Left lung (tissue), 10 donors: ENCODE results near the gene SDF2L1. TPM values are rescaled to one million over a fixed set of nuclear protein-coding genes. Genes with fewer than 3 reads are reported as not detected.

ENCODE experiments used
- ATAC-seq: fragments of 200-7000 bp; cut with Tn5 transposase; one replicate; pipeline ENCODE4 v1.9.1; 2020; ENCODE audit warnings: moderate library complexity
- DNase-seq, 4 donors: peaks; one replicate each; pipeline ENCODE4 v3.0.0-alpha.2; 2013 to 2020
- H3K27ac ChIP-seq, 2 donors: fragments of 200-600 bp; sonication (generic) in 1 of 2; one replicate each; pipeline versions ENCODE4 v1.5.0 to v1.8.0; 2020 to 2021
- H3K27me3 ChIP-seq, 2 donors: fragments of 200-600 bp; sonication (generic) in 1 of 2; one replicate each; pipeline versions ENCODE4 v1.5.0 to v1.8.0; 2020 to 2021
- H3K36me3 ChIP-seq, 2 donors: fragments of 200-600 bp; sonication (generic) in 1 of 2; one replicate each; pipeline versions ENCODE4 v1.5.0 to v1.8.0; 2020 to 2021
- H3K4me1 ChIP-seq, 2 donors: fragments of 200-600 bp; one replicate each; pipeline ENCODE4 v1.8.0; 2021
- H3K4me3 ChIP-seq, 2 donors: fragments of 200-600 bp; sonication (generic) in 1 of 2; one replicate each; pipeline versions ENCODE4 v1.5.0 to v1.8.0; 2020 to 2021; ENCODE audit warnings: mild to moderate bottlenecking in 1 of 2
- H3K9me3 ChIP-seq, 2 donors: fragments of 200-600 bp; sonication (generic) in 1 of 2; one replicate each; pipeline versions ENCODE4 v1.5.0 to v1.8.0; 2020 to 2021
- intact Hi-C, 2 donors: fragments of 100-400 bp; cut with DNase I; formaldehyde crosslinking; loops; one replicate each; pipeline versions ENCODE4 v1.11.2 to v1.14.2; 2022
- polyA plus RNA-seq, 6 donors: library from polyadenylated mRNA; unstranded; fragments of 120-200 nt; gene quantifications; one replicate each; pipeline ENCODE4 v1.2.1, GENCODE V29; 2013; ENCODE audit not compliant: insufficient read length in 6 of 6
- total RNA-seq, 2 donors: library from RNA; stranded (reverse); fragmentation: NEBNext Ultra II Directional; extraction: Animal tissue kit (Norgen Biotek cat#: 25700); gene quantifications; one replicate each; pipeline ENCODE4 v1.2.1, GENCODE V29; 2021
- TF ChIP-seq, protein P1 (sequence below), 2 donors: fragments of 200-600 bp; sonication (generic) in 1 of 2; IDR thresholded peaks; one replicate each; pipeline versions ENCODE4 v1.5.0 to v1.8.0; 2021; ENCODE audit warnings: antibody characterized with exemption in 2 of 2
- donor health status: DM: no; HTN: yes; CAD: no.
- donor health status: DM: no; HTN: no; CAD: no.

Gene SDF2L1
- total and polyA plus RNA-seq, 8 donors: 11.9 to 82.1 (median 16.7) TPM

DNA sequence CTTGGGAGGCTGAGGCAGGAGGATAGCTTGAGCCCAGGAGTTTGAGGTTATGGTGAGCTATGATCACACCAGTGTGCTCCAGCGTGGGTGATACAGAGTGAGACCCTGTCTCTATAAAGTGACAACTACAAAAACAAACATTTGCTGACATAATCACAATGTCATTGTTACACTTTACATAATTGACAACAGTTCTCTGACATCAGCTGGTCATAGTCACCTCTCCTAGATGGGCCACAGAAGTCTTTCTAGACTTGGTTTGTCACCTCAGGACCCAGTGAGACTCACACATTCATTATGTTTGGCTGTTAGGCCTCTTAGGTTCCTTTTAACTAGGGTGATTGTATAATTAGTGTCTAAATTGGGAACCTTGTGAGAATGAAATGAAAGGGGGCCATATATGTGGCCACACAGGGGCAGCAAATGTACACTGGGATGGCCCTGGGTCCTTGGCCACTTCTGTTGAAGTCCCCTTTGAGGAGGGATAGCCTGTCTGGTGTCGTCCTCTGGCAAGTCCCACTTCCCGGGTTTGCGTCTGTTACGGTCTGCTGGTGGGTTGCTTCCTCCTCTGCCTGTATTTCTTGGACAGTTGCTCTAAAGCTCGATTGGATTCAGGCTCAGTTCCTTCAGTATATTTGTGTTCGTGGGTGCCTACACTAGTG is 17.9 kb downstream of the SDF2L1 start:
- no peaks in the 10 kb centered on the region for H3K36me3 ChIP-seq
- peaks cover 0 to 4% of the 10 kb centered on the region in 2 donors for H3K27me3 ChIP-seq
- ATAC-seq (no peak), DNase-seq (no peak)
- no peaks in the 10 kb centered on the region for H3K9me3 ChIP-seq
- no peak overlapping the region for H3K4me3 ChIP-seq
- TF ChIP-seq, protein P1, sequence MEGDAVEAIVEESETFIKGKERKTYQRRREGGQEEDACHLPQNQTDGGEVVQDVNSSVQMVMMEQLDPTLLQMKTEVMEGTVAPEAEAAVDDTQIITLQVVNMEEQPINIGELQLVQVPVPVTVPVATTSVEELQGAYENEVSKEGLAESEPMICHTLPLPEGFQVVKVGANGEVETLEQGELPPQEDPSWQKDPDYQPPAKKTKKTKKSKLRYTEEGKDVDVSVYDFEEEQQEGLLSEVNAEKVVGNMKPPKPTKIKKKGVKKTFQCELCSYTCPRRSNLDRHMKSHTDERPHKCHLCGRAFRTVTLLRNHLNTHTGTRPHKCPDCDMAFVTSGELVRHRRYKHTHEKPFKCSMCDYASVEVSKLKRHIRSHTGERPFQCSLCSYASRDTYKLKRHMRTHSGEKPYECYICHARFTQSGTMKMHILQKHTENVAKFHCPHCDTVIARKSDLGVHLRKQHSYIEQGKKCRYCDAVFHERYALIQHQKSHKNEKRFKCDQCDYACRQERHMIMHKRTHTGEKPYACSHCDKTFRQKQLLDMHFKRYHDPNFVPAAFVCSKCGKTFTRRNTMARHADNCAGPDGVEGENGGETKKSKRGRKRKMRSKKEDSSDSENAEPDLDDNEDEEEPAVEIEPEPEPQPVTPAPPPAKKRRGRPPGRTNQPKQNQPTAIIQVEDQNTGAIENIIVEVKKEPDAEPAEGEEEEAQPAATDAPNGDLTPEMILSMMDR (IDR thresholded peaks at IDR 0.05): no peak
- intact Hi-C loops: no loop called here
- peaks cover 6 to 18% of the 10 kb centered on the region in 2 donors for H3K4me1 ChIP-seq
- H3K27ac ChIP-seq: no peak overlapping the region

DNA sequence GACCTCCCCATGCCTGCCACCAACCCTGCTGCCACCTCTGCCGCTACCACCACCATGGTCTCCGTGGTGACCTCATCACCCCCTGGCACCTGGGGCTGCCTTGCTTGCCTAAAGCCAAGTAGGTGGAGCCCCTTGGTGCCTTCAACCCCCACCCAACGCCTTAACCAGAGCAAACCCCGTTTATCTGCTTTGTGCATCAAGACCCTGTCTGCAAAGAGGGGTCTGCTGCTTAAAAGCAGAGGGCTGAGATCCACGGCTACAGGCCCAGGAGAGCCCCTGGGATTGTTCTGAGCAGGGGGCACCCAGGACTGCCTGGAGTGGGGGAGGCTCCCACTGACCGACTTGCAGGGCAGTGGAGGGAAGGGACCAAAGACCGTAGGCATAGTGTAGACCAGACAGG is 18.8 kb downstream of the SDF2L1 start:
- Histone ChIP-seq H3K27ac (no peak overlapping the region), H3K4me3 (no peak overlapping the region), H3K9me3 (no peaks in the 10 kb centered on the region), H3K4me1 (peaks cover 6 to 24% of the 10 kb centered on the region in 2 donors), H3K36me3 (no peaks in the 10 kb centered on the region), H3K27me3 (peaks cover 0 to 4% of the 10 kb centered on the region in 2 donors)
- intact Hi-C loops: no loop called here
- TF ChIP-seq, protein P1 (IDR thresholded peaks at IDR 0.05): no peak
- ATAC-seq: no peak
- DNase-seq: no peak

DNA sequence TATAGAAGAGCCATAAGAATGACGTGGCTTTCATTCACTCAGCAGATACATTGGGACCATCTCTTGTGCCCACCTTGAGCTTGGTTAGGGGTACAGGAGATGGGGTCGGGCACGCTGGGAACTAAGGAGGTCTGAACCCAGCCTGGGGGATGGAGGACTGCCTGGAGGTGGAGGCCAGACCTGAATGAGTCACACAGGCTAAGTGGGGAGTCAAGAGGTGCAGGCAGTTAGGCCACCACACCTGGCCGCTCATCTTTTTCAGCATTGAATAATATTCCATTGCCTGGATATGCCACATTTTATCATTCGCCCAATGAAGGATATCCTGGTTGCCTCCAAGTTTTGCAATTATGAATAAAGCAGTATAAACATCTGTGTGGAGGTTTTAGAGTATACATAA is 19.9 kb downstream of the SDF2L1 start:
- ATAC-seq (no peak), DNase-seq (no peak)
- H3K4me3 ChIP-seq: no peak overlapping the region
- peaks cover 0 to 4% of the 10 kb centered on the region in 2 donors for H3K27me3 ChIP-seq
- H3K36me3 ChIP-seq: no peaks in the 10 kb centered on the region
- no peak overlapping the region for H3K27ac ChIP-seq
- H3K4me1 ChIP-seq: peaks cover 6 to 24% of the 10 kb centered on the region in 2 donors
- TF ChIP-seq, protein P1 (IDR thresholded peaks at IDR 0.05): no peak
- H3K9me3 ChIP-seq: no peaks in the 10 kb centered on the region
- intact Hi-C loops: no loop called here

DNA sequence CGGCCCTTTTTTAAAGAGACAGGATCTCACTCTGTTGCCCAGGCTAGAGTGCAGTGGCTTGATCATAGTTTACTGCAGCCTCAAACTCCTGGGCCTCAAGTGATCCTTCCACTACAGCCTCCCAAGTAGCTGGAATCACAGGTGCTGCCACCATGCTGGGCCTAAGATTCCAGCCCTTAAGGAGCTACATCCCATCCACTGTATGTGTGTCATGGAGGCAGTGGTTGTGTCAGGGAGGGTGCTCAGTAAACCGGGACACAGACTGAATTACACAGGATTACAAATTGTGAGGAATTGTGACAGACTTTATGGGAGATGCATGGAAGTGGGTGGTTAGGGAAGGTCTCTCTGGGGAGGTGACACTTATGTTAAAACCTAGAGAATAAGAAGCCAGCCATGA is 21.6 kb downstream of the SDF2L1 start:
- intact Hi-C loops: no loop called here
- no peak for DNase-seq

More for the DNA sequence above, 21.6 kb downstream of the SDF2L1 start:
- Histone ChIP-seq H3K4me3 (no peak overlapping the region), H3K36me3 (no peaks in the 10 kb centered on the region), H3K27ac (no peak overlapping the region), H3K9me3 (no peaks in the 10 kb centered on the region), H3K27me3 (no peaks in the 10 kb centered on the region), H3K4me1 (peaks cover 0 to 21% of the 10 kb centered on the region in 2 donors)
- TF ChIP-seq, protein P1 (IDR thresholded peaks at IDR 0.05): no peak
- ATAC-seq: no peak
